HG02943 (cell line): ENCODE measurements around the gene MB.
"Not testable (repeated sequence)": the region's sequence is repeated elsewhere in the genome, so short reads cannot be mapped to it uniquely, and the experiment has no call there.

Source experiments
- ATAC-seq: cut with Tn5 transposase; IDR thresholded peaks from one replicate; pipeline ENCODE4 v1.9.1; 2021; ENCODE audit warnings: mild to moderate bottlenecking, low read depth, moderate library complexity; ENCODE audit not compliant: unreplicated experiment

Gene MB

DNA sequence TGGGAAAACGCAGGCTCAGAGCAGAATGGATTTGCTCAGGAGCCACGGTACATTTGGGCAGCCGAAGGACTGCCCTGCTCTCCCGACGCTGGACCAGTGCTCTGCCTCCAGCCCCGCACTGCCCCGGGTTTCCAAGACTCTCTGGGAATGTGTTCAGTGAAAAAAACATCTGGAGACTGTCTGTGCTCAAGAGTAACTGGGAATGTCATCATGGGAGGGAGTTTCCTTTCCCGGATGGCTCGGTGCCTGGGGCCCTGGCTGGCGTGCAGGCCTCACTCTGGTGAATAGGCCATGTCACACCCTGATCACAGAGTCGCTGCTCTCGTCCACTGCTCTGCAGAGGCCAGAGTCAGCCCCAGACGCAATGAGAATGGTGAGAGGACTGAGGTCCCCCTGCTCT lies 21.3 kb upstream of the MB start:
- ATAC-seq, result no peak

DNA sequence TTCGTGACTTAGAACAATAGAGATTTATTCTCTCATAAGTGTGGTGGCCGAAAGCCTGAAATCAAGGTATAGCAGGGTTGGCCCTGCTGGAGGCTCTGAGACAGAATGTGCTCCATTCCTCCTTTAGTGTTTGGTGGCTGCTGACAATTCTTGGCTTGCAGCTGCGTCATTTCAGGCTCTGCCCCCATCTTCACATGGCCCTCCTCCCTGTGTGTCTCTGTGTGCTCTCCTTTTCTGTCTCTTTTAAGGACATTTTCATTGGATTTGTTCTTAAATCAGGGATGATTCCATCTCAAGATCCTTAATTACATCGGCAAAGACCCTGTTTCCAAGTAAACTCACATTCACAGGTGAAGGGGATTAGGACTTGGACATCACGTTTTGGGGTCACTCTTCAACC lies 20.9 kb upstream of the MB start:
- no peak for ATAC-seq

- no peak for ATAC-seq
These were observed 20.1 kb upstream of the MB start for GRCh38 chr22:35637254-35637653.

DNA sequence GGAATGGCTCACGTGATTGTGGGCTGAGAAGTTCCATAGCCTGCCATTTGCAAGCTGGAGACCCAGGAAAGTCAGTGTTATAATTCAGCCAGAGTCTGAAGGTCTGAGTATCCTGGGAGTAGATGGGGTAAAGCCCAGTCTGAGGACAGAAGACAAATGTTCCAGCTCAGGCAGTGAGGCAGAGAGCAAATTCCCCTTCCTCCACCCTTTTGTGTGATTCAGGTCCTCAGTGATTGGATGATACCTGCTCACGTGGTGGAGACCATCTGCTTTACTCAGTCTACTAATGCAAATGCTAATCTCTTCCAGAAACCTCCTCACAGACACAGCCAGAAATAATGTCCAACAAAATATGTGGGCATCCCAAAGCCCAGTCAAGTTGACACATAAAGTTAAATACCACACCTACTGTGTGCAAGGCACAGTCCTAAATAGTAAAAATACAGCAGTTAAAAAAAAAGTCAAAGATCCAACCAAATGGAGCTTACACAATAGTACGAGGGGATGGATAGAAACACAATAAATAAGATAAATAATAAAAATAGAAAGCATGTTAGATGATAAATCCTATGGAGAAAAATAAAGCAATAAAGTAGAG lies 17.9 kb upstream of the MB start:
- no peak for ATAC-seq

DNA sequence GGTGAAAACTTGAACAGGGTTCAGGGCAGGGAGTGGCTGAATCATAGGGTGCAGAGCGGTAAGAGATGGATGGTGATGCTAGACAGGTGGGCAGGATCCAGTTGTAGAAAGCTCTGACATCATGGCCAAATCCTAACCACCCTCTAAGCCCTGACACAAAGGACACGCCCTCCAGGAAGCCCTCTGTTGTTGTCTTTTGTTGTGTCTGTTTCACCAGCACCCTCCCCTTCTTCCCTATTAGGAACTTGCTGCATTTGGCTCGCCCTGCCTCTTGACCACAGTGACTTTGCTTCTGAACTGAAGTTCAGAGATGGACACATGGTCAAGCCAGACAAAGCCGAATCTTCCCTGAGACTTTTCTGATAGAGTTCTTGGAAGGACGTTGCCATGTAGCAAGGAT lies 16.9 kb upstream of the MB start:
- no peak for ATAC-seq

DNA sequence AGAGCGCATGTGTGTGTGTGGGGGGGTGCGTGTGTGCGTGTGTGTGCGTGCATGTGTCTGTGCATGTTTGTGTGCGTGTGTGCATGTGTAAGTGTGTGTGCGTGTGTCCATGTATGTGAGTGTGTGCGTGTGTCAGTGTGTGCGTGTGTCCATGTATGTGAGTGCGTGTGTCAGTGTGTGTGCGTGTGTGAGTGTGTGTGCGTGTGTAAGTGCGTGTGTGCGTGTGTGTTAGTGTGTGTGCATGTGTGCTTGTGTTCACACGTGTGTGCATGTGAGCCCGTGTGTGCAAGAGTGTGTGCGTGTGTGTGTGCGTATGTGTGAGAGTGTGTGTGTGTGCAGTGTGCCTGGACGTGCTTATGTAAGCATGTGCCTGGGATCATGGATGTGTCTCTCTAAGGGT lies 16.4 kb upstream of the MB start:
- ATAC-seq, result no peak

GRCh38 chr22:35632935-35633334 lies 15.8 kb upstream of the MB start:
- no peak for ATAC-seq

DNA sequence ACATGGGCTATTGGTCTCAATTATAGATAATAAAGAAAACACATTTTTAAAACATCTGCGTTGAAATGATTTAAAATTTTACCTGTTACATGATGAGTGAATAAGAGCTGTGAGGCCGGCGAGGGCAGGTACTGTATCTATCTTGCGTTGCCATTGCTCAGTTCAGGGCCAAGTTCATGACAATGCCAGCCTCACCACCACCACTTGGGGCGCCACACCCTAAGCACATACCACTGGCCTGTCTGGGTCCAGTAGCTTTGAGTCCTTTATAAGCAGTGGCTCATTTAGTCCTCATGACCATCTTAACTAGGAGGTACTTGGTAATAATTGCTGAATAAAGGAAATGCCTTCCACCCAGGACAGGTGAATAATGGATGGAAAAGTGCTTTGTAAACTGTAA lies 14.5 kb upstream of the MB start:
- no peak for ATAC-seq

- no peak for ATAC-seq
These were observed 13.8 kb upstream of the MB start for GRCh38 chr22:35630891-35631290.

- ATAC-seq, result no peak
These were observed 13.3 kb upstream of the MB start for GRCh38 chr22:35630387-35630793.

DNA sequence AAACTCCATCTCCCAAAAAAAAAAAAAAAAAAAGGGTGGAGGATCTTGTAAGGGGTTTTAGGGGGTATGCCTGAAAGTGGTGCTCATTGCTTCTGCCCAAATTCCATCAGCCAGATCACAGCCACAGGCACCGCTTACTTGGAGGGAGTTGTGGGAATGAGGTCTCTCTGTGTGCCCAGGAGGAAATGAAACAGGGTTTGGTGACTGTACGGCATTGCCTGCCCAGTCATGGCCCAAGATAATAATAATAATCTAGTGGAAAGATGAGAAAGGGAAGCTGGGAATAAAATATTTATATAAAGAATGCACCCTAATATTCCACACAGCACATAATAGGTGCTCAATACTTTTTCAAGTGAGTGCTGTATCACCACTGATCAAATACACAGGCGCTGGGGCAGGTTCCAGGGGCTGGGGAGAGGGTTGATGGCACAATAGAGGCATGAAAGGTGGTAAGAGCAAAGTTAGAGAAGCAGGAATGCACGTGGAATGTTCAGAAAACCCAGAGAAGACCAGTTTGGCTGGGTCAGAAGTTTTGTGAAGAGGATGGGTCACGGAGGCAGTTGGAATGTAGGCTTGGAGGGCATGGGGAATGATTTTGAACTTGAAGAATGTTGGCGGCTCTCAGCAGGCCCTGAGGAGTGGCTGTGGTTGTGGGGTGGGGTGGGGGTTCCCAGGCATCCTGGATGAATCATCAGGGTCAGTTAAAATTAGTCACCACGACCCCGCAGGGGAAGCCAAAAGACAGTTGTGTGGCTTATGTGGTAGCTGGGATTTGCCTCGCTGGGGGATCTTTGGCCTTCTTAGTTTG lies 12.5 kb upstream of the MB start:
- no peak for ATAC-seq

- ATAC-seq, result no peak
These were observed 11.6 kb upstream of the MB start for GRCh38 chr22:35628732-35629131.

DNA sequence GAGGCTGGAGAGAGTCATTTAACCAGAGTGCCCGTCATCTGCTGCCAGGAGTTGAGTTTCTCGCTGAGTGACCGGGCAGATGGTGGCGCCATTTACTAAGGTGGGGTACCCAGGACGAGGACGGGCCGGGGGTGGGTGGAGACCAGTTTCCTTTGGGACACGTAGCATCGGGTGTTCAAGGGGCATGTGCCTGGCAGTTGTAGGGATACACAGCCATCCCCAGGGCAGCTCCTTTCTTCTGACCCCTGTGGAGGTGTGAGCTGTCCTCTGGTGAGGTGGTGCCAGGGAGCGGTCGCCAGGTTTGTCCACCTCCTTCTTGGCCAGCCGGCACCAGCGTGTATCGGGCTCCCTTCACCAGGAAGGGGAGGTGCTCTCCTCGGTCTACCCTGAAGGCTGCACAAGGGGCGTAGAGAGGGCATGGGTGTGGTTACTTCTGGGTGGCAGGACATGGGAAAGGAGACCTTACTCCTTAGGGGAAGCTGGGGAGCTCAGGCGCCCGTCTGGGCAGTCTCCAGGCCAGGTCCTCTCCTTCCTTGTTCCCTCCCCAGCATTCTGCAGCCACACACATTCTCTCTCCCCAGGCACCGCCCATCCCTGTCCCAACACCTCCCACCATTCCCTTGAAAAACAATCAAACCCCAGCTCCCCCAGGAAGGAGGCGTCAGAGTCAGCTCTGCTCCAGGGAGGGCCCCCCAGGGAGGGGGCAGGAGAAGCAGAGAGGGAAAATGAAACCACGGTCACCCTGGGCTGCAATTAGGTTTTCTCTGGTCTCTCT lies 10.3 kb upstream of the MB start:
- no peak for ATAC-seq

DNA sequence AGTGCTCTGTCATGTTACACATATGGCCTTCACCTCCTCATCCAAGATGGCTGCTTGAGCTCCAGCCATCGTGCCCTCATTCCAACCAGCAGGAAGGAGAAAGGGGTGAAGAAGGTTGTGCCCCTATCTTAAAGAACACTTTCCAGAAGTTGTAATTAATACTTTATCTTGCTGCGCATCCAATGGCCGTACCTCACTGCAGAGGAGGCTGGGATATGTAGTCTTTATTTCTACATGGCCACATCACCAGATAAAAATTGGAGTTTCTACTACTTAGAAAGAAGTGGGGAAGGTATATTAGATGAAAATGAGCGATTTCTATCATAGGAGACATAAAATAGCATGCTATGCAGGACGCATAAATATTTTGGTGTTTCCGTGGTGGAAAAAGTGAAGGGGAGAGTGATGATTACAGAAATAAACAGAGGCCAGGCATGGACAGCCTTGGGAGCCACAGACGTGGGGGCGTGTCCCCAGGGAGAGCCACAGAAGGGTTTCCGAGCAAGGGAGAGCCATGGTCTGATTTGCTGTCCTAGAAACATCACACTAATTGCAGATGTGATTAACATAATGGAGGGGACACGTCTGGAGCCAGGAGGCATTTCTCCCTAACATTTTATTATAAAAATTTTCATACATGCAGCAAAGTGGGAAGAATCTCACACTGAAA lies 8.8 kb upstream of the MB start:
- no peak for ATAC-seq

DNA sequence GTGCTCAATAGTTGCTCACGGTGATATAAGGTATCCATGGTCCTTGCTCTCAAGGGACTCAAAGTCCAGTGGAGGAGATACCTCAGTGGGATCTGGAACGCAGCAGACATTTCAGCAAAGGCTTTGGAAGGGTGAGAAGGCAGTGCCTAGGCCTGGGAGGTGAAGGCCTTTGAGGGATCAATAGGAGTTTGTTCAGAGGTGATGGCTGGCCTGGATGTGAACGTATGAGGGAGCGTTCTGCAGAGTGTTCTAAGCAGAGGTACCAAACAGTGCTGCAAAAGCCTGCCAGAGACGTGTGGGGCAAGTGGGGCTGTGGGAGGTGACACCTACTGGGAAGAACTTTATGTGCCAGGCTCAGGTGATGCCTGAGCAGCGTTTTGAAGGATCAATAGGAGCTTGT lies 7.4 kb upstream of the MB start:
- ATAC-seq, result no peak

DNA sequence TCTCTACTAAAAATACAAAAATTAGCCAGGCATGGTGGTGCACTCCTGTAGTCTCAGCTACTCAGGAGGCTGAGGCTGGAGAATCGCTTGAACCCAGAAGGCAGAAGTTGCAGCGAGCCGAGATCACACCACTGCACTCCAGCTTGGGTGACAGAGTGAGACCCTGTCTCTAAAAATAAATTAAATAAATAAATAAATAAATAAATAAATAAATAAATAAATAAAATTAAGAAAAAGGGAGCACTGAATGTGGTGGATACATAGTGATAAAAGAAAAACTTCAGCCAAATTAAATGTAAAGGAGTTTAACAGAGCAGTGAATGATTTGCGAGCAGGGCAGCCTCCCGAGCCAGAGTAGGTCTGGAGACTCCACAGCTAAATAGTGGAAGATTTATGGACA lies 6.8 kb upstream of the MB start:
- not testable (repeated sequence) for ATAC-seq

GRCh38 chr22:35622191-35622913 lies 5.2 kb upstream of the MB start:
- ATAC-seq, result no peak

- ATAC-seq, result no peak
These were observed 4.3 kb upstream of the MB start for GRCh38 chr22:35621451-35621850.

DNA sequence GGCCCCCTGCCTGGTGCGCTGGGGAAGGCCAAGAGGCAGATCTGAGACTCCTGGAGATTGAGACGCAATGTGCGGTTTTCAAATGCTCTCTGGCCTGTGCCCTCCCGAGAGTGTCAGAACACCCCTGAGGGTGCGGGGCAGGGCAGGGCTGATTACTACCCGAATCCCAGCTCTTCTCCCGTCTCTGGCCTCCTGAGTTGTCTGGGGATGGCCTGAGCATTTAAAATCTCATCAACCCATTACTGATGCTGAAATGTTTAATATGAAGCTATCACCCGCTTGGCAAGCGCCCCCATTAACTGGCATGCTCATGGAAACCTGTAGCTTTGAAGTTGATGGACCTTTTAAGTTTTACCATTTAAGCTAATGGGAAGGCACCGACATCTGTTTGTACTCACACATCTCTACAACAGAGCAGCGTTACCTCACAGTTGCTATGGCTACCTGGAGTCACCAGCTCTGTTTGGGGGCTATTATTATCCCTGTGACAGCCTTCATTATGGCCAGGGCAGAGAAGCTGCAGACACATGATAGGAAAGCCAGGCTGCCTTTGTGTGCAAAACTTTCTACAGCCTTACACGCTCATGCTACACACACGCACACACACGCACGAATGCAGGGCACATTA lies 3.6 kb upstream of the MB start:
- ATAC-seq, result no peak
